Measurements from ENCODE around the gene ANKRD2.

Gene ANKRD2

DNA sequence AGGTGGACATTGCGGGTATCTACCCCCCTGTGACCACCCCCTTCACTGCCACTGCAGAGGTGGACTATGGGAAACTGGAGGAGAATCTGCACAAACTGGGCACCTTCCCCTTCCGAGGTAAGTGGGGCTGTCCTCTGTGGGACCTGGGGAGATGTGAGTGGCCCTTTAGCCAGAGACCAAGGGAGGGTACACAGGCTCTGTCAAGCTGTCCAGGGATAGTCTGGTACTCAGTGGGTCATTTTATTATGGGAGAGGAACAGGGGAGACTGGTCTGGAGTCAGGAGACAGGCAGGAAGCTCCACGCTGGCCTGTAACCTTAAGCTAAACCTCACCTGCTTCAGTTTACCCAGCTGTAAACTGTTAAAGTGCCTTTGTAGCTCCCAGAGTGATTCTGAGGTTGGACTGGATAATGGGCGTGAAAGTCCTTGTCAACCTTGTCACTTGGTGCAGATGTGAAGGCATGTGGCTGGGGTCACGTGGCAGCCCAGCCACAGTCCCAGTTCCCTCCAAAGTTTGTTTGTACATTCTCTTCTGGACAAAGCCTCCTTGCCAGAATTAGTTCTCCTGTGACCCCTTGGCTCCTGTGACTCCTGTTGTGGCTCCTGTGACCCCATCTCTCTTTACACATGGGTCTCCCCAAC lies 12.3 kb downstream of the ANKRD2 start (continued):
- TF ChIP-seq, protein P1, sequence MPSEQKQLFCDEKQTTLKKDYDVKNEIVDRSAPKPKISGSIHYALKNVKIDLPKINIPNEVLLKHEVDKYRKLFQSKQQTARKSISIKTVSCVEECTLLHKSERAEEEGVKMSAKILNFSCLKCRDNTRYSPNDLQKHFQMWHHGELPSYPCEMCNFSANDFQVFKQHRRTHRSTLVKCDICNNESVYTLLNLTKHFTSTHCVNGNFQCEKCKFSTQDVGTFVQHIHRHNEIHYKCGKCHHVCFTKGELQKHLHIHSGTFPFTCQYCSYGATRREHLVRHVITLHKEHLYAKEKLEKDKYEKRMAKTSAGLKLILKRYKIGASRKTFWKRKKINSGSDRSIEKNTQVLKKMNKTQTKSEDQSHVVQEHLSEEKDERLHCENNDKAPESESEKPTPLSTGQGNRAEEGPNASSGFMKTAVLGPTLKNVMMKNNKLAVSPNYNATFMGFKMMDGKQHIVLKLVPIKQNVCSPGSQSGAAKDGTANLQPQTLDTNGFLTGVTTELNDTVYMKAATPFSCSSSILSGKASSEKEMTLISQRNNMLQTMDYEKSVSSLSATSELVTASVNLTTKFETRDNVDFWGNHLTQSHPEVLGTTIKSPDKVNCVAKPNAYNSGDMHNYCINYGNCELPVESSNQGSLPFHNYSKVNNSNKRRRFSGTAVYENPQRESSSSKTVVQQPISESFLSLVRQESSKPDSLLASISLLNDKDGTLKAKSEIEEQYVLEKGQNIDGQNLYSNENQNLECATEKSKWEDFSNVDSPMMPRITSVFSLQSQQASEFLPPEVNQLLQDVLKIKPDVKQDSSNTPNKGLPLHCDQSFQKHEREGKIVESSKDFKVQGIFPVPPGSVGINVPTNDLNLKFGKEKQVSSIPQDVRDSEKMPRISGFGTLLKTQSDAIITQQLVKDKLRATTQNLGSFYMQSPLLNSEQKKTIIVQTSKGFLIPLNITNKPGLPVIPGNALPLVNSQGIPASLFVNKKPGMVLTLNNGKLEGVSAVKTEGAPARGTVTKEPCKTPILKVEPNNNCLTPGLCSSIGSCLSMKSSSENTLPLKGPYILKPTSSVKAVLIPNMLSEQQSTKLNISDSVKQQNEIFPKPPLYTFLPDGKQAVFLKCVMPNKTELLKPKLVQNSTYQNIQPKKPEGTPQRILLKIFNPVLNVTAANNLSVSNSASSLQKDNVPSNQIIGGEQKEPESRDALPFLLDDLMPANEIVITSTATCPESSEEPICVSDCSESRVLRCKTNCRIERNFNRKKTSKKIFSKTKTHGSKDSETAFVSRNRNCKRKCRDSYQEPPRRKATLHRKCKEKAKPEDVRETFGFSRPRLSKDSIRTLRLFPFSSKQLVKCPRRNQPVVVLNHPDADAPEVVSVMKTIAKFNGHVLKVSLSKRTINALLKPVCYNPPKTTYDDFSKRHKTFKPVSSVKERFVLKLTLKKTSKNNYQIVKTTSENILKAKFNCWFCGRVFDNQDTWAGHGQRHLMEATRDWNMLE (tag by site-specific recombination; conservative IDR thresholded peaks at IDR 0.05; ENCODE audit: low read depth) = no peak
- no peak for TF ChIP-seq ZNF202 (tag by site-specific recombination; IDR thresholded peaks at IDR 0.05; ENCODE audit: borderline replicate concordance)
- TF ChIP-seq GLIS1 (tag by site-specific recombination; IDR thresholded peaks at IDR 0.05) = no peak
- no peak for TF ChIP-seq ZNF707 (tag by site-specific recombination; IDR thresholded peaks at IDR 0.05)
- no peak for TF ChIP-seq ZNF354C (tag by site-specific recombination; IDR thresholded peaks at IDR 0.05; ENCODE audit: borderline replicate concordance, low read depth)

DNA sequence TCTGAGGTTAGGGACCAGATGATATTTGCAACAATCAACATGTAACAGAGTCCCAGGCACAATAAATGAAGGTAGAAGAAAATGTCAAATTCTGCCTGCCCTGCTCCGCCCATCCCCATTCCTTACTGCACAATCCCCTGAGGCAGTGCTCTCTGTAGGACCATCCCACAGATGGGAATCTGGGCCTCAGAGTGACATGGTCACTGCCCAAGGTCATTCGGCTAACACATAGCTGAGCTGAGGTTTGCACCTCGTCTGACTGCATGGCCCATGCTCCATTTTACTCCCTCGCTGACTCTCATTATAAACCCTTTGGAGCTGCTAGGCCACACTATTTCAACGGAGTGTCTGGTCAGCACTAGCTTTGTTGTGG lies 12.8 kb downstream of the ANKRD2 start:
- no peak overlapping the region for H3K4me3 ChIP-seq (ENCODE audit: low read depth, low read length)

More for the DNA sequence above, 12.8 kb downstream of the ANKRD2 start:
- Histone ChIP-seq H3K9me3 (ENCODE audit: control insufficient read depth, insufficient read depth, low read depth, low read length) (no peaks in the 10 kb centered on the region), H3K4me1 (ENCODE audit: control insufficient read depth, insufficient read depth, low read length) (peaks cover 3% of the 10 kb centered on the region; the same call in 1 of the 2 replicates), H3K36me3 (ENCODE audit: control insufficient read depth in 2 of 2, insufficient read depth in 1 of 2, low read length in 2 of 2) (no peaks in the 10 kb centered on the region), H3K27ac (ENCODE audit: extremely low read depth, low read depth, low read length) (no peak overlapping the region)
- TF ChIP-seq WT1 (tag by site-specific recombination; IDR thresholded peaks at IDR 0.05) = no peak
- no peak for TF ChIP-seq ZNF221 (tag by site-specific recombination; IDR thresholded peaks at IDR 0.05; ENCODE audit: borderline replicate concordance)
- no peak for TF ChIP-seq ZNF792 (tag by site-specific recombination; IDR thresholded peaks at IDR 0.05)
- TF ChIP-seq ZNF585B (tag by site-specific recombination; IDR thresholded peaks at IDR 0.05) = no peak
- TF ChIP-seq ZBTB17 (tag by site-specific recombination; IDR thresholded peaks at IDR 0.05) = no peak
- no peak for TF ChIP-seq ZNF155 (tag by site-specific recombination; IDR thresholded peaks at IDR 0.05)
- TF ChIP-seq, protein P2, sequence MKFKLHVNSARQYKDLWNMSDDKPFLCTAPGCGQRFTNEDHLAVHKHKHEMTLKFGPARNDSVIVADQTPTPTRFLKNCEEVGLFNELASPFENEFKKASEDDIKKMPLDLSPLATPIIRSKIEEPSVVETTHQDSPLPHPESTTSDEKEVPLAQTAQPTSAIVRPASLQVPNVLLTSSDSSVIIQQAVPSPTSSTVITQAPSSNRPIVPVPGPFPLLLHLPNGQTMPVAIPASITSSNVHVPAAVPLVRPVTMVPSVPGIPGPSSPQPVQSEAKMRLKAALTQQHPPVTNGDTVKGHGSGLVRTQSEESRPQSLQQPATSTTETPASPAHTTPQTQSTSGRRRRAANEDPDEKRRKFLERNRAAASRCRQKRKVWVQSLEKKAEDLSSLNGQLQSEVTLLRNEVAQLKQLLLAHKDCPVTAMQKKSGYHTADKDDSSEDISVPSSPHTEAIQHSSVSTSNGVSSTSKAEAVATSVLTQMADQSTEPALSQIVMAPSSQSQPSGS (tag by site-specific recombination; IDR thresholded peaks at IDR 0.05; ENCODE audit: low read depth) = no peak
- TF ChIP-seq ZSCAN16 (tag by site-specific recombination; IDR thresholded peaks at IDR 0.05) = no peak
- TF ChIP-seq ZNF112 (tag by site-specific recombination; IDR thresholded peaks at IDR 0.05) = no peak
- no peak for TF ChIP-seq BCL11A (tag by site-specific recombination; IDR thresholded peaks at IDR 0.05; ENCODE audit: low read depth)
- TF ChIP-seq, protein P3, sequence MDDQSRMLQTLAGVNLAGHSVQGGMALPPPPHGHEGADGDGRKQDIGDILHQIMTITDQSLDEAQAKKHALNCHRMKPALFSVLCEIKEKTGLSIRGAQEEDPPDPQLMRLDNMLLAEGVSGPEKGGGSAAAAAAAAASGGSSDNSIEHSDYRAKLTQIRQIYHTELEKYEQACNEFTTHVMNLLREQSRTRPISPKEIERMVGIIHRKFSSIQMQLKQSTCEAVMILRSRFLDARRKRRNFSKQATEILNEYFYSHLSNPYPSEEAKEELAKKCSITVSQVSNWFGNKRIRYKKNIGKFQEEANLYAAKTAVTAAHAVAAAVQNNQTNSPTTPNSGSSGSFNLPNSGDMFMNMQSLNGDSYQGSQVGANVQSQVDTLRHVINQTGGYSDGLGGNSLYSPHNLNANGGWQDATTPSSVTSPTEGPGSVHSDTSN (CRISPR knock-in tag; IDR thresholded peaks at IDR 0.05) = no peak
- TF ChIP-seq, protein P4, sequence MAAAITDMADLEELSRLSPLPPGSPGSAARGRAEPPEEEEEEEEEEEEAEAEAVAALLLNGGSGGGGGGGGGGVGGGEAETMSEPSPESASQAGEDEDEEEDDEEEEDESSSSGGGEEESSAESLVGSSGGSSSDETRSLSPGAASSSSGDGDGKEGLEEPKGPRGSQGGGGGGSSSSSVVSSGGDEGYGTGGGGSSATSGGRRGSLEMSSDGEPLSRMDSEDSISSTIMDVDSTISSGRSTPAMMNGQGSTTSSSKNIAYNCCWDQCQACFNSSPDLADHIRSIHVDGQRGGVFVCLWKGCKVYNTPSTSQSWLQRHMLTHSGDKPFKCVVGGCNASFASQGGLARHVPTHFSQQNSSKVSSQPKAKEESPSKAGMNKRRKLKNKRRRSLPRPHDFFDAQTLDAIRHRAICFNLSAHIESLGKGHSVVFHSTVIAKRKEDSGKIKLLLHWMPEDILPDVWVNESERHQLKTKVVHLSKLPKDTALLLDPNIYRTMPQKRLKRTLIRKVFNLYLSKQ (tag by site-specific recombination; IDR thresholded peaks at IDR 0.05; ENCODE audit: borderline replicate concordance) = no peak
- TF ChIP-seq ZNF544 (tag by site-specific recombination; IDR thresholded peaks at IDR 0.05) = no peak
- POLR2A ChIA-PET = interaction anchor here (1.9 kb wide), 1 partner anchor 10 kb away, joined by 5 read pairs; no protein-coding TSS in a partner anchor
- CTCF ChIA-PET = interaction anchor here (0.9 to 2.1 kb wide), 4 partner anchors 8 to 13 kb away, joined by 3 to 18 read pairs (median 3); partner anchors contain the start of gene ANKRD2
